ENCODE results near the gene RNF17.
"Not testable (repeated sequence)": the region's sequence is repeated elsewhere in the genome, so short reads cannot be mapped to it uniquely, and the experiment has no call there.

- TF ChIP-seq, protein P1, sequence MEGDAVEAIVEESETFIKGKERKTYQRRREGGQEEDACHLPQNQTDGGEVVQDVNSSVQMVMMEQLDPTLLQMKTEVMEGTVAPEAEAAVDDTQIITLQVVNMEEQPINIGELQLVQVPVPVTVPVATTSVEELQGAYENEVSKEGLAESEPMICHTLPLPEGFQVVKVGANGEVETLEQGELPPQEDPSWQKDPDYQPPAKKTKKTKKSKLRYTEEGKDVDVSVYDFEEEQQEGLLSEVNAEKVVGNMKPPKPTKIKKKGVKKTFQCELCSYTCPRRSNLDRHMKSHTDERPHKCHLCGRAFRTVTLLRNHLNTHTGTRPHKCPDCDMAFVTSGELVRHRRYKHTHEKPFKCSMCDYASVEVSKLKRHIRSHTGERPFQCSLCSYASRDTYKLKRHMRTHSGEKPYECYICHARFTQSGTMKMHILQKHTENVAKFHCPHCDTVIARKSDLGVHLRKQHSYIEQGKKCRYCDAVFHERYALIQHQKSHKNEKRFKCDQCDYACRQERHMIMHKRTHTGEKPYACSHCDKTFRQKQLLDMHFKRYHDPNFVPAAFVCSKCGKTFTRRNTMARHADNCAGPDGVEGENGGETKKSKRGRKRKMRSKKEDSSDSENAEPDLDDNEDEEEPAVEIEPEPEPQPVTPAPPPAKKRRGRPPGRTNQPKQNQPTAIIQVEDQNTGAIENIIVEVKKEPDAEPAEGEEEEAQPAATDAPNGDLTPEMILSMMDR (conservative IDR thresholded peaks at IDR 0.05 in 1 of 2, IDR thresholded peaks at IDR 0.05 in 1 of 2; ENCODE audit: low read depth in 1 of 2, low read length in 2 of 2) = not testable (repeated sequence)
- TF ChIP-seq EZH2 (IDR thresholded peaks at IDR 0.05; ENCODE audit: low read length, missing control alignments) = not testable (repeated sequence)
Observed at GRCh38 chr13:24730873-24731567, 32.9 kb upstream of the RNF17 start.
